CD1c-positive myeloid dendritic cell (primary cell): Measurements from ENCODE around the gene MFAP1.
"Not testable (repeated sequence)": the region's sequence is repeated elsewhere in the genome, so short reads cannot be mapped to it uniquely, and the experiment has no call there.

Experiments used
- DNase-seq: peaks from one replicate; pipeline ENCODE4 v3.0.0-alpha.2; 2016; ENCODE audit errors: extremely low spot score

MFAP1 gene

DNA sequence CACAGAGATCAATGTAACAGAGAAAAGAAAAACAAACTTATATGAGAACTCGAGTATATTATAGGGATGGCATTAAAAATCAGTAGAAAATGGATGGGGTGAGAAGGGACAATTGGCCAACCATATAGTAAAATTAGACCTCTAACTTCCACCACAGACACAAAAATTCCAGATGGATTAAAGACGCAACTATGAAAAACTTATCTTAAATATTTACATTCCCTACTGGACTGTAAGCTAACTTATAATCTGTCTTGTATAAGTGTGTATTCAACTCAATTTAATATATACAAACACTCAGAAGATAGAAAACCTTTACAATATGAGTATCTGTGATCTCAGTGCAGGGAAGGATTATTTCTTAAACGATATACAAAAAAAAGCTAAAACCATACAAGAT lies 3.0 kb downstream of the MFAP1 start:
- no peak for DNase-seq

DNA sequence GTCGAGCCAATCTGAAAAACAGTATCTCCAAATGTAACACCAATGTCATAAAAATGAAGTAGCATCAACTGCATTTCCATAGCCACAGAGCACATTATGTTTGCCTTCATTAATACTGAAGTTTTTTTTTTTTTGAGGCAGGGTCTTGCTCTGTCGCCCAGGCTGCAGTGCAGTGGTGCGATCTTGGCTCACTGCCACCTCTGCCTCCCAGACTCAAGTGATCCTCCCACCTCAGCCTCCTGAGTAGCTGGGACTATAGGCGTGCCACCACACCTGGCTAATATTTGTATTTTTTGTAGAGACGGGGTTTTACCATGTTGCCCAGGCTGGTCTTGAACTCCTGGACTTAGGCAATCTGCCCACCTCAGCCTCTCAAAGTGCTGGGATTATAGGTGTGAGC lies 9.4 kb downstream of the MFAP1 start:
- DNase-seq = not testable (repeated sequence)

- DNase-seq = peak; percentile 79
These were observed 15.4 kb downstream of the MFAP1 start for GRCh38 chr15:43808960-43809678.

- no peak for DNase-seq
These were observed 16.0 kb downstream of the MFAP1 start for GRCh38 chr15:43808435-43808950.

GRCh38 chr15:43802676-43803075 lies 21.8 kb downstream of the MFAP1 start:
- not testable (repeated sequence) for DNase-seq

GRCh38 chr15:43800286-43801141 lies 24.0 kb downstream of the MFAP1 start, which contains the start of gene HYPK:
Gene HYPK (plus strand): TSS chr15:43800599. CDS start chr15:43800623, 24 bp downstream.
- DNase-seq = peak; percentile 92

DNA sequence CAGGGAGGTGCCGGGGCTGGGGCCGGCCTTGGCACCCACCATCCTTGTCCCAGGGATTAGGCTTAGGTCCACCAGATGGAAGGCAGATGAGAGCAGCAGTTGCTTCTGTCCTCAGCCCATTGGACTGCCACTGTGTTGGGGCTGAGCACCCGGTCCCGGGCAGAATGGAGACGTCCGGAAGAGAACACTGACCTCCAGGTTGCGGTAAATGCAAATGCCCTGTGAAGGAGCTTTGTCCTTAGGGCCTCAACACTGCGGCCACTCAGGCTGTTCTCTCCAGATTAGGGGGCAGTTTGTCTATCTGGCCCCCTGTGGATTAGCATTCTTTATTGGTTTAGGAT lies 24.6 kb downstream of the MFAP1 start, which contains the start of gene SERINC4:
TSS of gene SERINC4 (minus strand) at position 276 of the 341 bp plus-strand sequence. CDS start at position 42, 234 bp downstream.
- no peak for DNase-seq

- DNase-seq = no peak
These were observed 25.1 kb downstream of the MFAP1 start for GRCh38 chr15:43799209-43799944.

DNA sequence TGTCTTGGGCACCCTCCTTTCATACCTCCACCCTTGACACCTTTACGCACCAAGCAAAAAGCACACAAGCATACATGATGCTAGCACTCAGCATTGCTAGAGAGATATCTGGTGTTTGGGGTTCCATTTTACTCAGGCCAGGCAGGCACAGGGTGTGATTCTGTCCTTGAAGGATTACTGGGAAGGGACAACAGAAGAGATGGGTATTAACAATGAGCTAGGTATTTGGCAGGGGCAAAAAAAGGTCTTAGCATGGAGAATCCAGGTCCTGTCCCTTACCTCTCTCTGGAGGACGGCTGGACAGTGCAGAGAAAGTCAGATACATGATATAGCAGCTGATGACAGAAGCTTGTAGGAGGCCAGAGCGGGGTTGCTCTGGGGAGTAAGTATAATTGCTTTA lies 27.9 kb downstream of the MFAP1 start:
- DNase-seq = no peak

GRCh38 chr15:43795997-43796396 lies 28.5 kb downstream of the MFAP1 start:
- no peak for DNase-seq

DNA sequence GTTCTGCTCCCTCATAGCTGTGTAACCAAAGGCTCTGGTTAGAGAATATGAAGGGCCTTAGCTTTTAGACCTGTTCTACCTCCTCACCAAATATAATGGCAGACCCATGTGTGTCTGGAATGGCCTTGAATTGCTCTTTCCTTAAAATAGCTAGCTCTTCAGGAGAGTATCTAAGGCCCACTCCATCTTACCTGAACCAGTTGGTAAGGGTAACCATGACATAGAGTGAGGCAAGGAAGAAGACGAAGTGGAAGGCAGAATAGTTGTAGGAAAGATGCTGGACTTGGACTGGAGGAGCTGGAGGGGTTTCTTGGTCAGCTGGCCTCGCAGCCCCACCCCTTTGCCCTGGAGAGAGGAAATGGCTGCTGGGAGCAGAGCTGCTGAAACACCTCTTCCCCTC lies 29.3 kb downstream of the MFAP1 start:
- DNase-seq = no peak

DNA sequence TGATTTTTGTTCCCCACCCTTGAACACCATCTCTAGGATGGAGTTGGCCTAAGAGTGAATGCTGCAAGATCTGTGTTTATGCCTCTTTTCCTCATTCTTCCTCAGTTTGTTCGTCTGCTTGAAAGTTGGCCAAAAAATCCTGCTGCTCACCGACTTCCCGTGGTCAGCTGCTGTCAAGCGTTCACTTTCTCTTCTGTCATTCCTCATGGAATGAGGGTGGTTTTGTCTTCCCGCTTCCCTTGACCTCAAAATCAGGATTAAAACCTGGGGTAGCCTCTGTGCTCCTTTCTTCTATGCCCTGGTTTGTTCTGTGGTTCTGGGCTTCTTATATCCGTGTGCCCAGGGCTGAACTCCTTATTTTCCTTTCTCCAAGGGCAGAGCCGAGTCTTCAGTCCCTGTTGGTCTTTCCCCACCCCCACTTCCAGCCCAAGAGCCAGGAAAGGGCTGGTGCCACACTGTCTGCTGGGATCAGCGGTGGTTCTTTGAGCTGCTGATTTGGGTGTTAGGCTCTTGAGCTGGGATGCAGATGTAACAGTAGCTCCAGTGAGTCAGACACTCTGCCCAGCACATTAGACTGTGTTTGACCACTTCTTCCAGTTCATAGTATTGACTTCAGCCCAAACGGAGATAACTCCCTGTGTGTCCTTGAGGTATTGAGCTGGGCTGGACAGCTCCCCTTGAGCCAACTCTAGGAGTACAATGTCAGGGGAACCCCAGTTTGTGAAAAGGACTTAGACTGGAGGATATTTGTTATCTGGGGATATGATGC lies 30.0 kb downstream of the MFAP1 start:
- no peak for DNase-seq

DNA sequence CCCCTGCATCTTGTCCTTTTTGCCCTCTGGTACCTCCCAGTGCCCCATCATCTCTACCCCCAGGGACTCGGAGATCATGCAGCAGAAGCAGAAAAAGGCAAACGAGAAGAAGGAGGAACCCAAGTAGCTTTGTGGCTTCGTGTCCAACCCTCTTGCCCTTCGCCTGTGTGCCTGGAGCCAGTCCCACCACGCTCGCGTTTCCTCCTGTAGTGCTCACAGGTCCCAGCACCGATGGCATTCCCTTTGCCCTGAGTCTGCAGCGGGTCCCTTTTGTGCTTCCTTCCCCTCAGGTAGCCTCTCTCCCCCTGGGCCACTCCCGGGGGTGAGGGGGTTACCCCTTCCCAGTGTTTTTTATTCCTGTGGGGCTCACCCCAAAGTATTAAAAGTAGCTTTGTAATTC lies 30.8 kb downstream of the MFAP1 start:
- DNase-seq = no peak

- peak; percentile 83 for DNase-seq
These were observed 31.6 kb downstream of the MFAP1 start for GRCh38 chr15:43792761-43793476.

DNA sequence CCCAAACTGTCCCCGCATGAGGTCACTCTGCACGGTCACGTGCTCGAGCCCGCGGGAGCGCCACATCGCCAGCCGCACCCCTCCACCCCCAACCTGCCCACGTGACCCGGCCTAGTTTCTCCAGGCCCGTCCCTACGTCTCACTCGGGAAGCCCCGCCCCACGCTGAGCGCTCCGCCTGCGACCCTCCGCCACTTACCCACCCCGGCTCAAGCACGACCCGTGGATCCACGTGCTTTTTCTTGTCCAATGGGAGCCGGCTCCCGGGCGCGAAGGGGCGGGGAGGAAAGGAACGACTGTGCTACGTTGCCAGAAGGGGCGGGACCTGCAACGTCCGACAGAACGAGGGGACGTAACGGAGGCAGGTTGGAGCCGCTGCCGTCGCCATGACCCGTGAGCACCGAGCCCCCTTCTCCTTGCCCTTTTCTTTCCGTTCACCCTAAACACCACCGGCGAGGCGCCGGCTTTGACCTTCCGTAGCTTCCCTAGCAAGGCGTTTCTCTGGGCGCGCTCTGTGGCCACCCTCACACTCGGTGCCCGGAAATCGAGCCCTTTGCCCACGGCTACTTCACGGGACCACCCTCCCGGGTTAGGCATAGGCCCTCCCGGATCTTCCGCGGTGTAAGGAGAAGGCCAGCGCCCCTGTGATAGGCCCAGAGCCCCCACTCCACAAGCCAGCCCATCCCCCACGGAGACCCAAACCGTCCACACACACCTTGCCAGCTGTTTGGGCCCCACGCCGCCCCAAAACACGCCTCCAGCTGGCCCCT lies 32.3 kb downstream of the MFAP1 start, which contains the start of gene SERF2:
TSS of gene SERF2 (plus strand) at position 328 of the 768 bp plus-strand sequence. CDS start at position 385, 57 bp downstream.
- peak; percentile 99 for DNase-seq

GRCh38 chr15:43789409-43789808 lies 35.1 kb downstream of the MFAP1 start:
- no peak for DNase-seq

DNA sequence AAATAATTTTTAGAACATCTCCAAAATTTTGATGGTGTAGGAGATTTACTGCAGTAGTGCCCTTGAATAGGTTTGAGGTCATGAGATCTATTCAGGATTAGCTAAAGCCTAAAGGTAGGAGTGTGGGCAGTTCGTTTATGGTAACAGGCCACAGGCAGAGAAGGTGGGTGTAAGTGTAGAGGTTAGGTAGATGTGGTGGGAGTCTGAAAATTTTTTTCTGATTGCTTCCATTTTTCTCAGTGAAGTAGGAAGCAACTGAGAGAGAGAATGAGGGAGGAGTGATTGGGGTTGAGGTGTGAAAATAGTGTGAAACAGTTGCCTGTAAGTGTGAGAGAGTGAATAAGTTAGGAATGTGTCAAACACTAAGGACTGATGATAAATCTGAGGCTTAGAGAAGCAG lies 45.5 kb downstream of the MFAP1 start:
- DNase-seq = no peak

- peak; percentile 83 for DNase-seq
These were observed 47.1 kb downstream of the MFAP1 start for GRCh38 chr15:43777267-43777914.

DNA sequence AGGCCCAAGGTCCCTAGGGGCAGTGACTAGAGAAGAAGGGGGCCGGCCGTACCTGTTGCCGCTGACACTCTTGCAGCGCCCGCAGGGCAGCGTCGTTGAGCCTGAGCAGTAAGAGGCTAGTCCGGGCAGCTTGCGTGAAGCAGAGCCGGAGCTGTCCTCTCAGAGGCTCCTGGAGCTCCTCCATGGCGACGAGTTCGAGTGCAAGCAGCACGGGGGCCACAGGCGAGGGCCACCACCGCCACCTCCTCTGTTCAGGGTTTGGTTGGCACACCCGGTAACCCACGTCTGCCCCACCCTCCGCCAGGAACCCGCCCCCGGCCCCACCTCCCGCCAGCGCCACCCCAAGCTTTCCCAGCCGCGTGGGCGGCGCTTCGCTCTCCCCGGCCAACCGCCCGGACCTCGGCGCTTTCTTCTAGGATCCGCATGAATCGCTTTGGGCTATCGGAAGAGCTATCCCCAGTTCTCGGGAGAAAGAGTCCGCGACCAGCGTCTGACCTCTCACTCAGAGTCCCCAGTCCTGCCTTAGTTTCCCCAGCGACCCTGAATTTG lies 47.7 kb downstream of the MFAP1 start, which contains the start of gene ELL3:
TSS of gene ELL3 (minus strand) at position 249 of the 549 bp plus-strand sequence. CDS start at position 184, 65 bp downstream.
- peak; percentile 87 for DNase-seq
